SK-N-SH (cell line): ENCODE measurements around the gene CLEC7A. TPM values are rescaled to one million over a fixed set of nuclear protein-coding genes. Genes with fewer than 3 reads are reported as not detected.

ENCODE experiments used
- CTCF ChIA-PET: fragments of 300-600, 350-600 bp; formaldehyde crosslinking; extraction: SDS; loops from one replicate; lab custom pipeline; 2021; lab: Yijun Ruan, JAX
- POLR2A ChIA-PET: fragments of 350-600 bp; sonication (Branson Sonifier 250); formaldehyde crosslinking; extraction: SDS; loops from one replicate; lab custom pipeline; 2020; ENCODE audit warnings: antibody characterized with exemption, inconsistent platforms; lab: Yijun Ruan, JAX
- DNase-seq: peaks from one replicate; pipeline ENCODE4 v3.0.0; 2012
- H2AFZ ChIP-seq: fragments of 200-600 bp; sonication (generic); 2 replicates; pipeline ENCODE4 v1.8.1; 2016; ENCODE audit warnings: antibody characterized with exemption, mild to moderate bottlenecking, low read depth
- H3F3A ChIP-seq: fragments of 200-600 bp; sonication (generic); replicated peaks from 2 replicates; pipeline ENCODE3; 2016; ENCODE audit warnings: antibody characterized with exemption, mild to moderate bottlenecking; ENCODE audit not compliant: insufficient read depth
- H3K27ac ChIP-seq, 2 experiments: fragments of 200-500 bp in 1 of 2; fragments of 200-600 bp in 1 of 2; sonication (Bioruptor generic) in 1 of 2; sonication (generic), shearing (Covaris generic) in 1 of 2; 2 replicates each; pipeline versions ENCODE4 v1.5.1 to v1.6.1; 2014 to 2016; ENCODE audit warnings: low read depth in 2 of 2, inconsistent platforms in 1 of 2, low read length in 1 of 2, mild to moderate bottlenecking in 1 of 2, mixed read lengths in 1 of 2
- H3K27me3 ChIP-seq: fragments of 200-600 bp; sonication (generic), shearing (Covaris generic); 2 replicates; pipeline ENCODE4 v1.6.1; 2016; ENCODE audit warnings: mixed run types; ENCODE audit not compliant: insufficient read depth
- H3K36me3 ChIP-seq, 2 experiments: fragments of 200-500 bp in 1 of 2; fragments of 200-600 bp in 1 of 2; sonication (Bioruptor generic) in 1 of 2; sonication (generic) in 1 of 2; replicated peaks in 1 of 2; 2 replicates each; pipeline versions ENCODE3 to v1.5.1; 2014 to 2016; ENCODE audit warnings: low read length in 1 of 2, mild to moderate bottlenecking in 1 of 2; ENCODE audit not compliant: insufficient read depth in 2 of 2, control insufficient read depth in 1 of 2
- H3K4me1 ChIP-seq, 2 experiments: fragments of 200-500 bp in 1 of 2; fragments of 200-600 bp in 1 of 2; sonication (Bioruptor generic) in 1 of 2; sonication (generic), shearing (Covaris generic) in 1 of 2; 2 replicates each; pipeline versions ENCODE4 v1.5.1 to v1.6.1; 2014 to 2016; ENCODE audit warnings: low read depth in 1 of 2, low read length in 1 of 2, mixed run types in 1 of 2; ENCODE audit not compliant: insufficient read depth in 2 of 2, control insufficient read depth in 1 of 2
- H3K4me2 ChIP-seq: fragments of 200-600 bp; sonication (generic), shearing (Covaris generic); 2 replicates; pipeline ENCODE4 v1.6.1; 2017; ENCODE audit warnings: mixed run types
- H3K4me3 ChIP-seq, 2 experiments: fragments of 200-500 bp in 1 of 2; fragments of 200-600 bp in 1 of 2; sonication (Bioruptor generic) in 1 of 2; sonication (generic), shearing (Covaris generic) in 1 of 2; 2 replicates each; pipeline versions ENCODE4 v1.5.1 to v1.8.1; 2014 to 2016; ENCODE audit warnings: low read depth in 2 of 2, inconsistent platforms in 1 of 2, low read length in 1 of 2, mild to moderate bottlenecking in 1 of 2, mixed read lengths in 1 of 2, moderate library complexity in 1 of 2
- H3K79me2 ChIP-seq: fragments of 200-600 bp; sonication (generic); 2 replicates; pipeline ENCODE4 v1.8.1; 2017; ENCODE audit warnings: mild to moderate bottlenecking; ENCODE audit not compliant: insufficient read depth
- H3K9ac ChIP-seq: fragments of 200-600 bp; sonication (generic); 2 replicates; pipeline ENCODE4 v1.6.1; 2017; ENCODE audit warnings: mixed run types
- H3K9me2 ChIP-seq: fragments of 200-600 bp; sonication (generic); 2 replicates; pipeline ENCODE4 v1.6.1; 2017; ENCODE audit warnings: mixed run types
- H3K9me3 ChIP-seq: fragments of 200-600 bp; sonication (generic); 2 replicates; pipeline ENCODE4 v1.6.1; 2017; ENCODE audit warnings: mixed run types, mild to moderate bottlenecking, moderate library complexity
- H4K20me1 ChIP-seq: fragments of 200-600 bp; sonication (generic); 2 replicates; pipeline ENCODE4 v1.6.1; 2017; ENCODE audit warnings: mild to moderate bottlenecking, mixed run types; ENCODE audit not compliant: insufficient read depth
- CTCF ChIP-seq: fragments of 200-600 bp; sonication (generic); IDR thresholded peaks from 2 replicates; pipeline ENCODE4 v1.6.1; 2017; ENCODE audit warnings: antibody characterized with exemption, mild to moderate bottlenecking, moderate library complexity
- EZH2phosphoT487 ChIP-seq: fragments of 200-600 bp; sonication (generic); IDR thresholded peaks from 2 replicates; pipeline ENCODE4 v1.6.1; 2017; ENCODE audit warnings: low read depth, mixed run types, mild to moderate bottlenecking, antibody characterized with exemption, moderate library complexity, borderline replicate concordance
- IRF3 ChIP-seq: fragments of 150-350 bp; IDR thresholded peaks from 2 replicates; pipeline ENCODE4 v1.6.1; 2016; ENCODE audit warnings: mild to moderate bottlenecking, low read depth, low read length
- MXI1 ChIP-seq: IDR thresholded peaks from 2 replicates; pipeline ENCODE4 v1.6.1; 2012; ENCODE audit warnings: mild to moderate bottlenecking, low read depth, low read length, improper control_type of control experiment
- NRF1 ChIP-seq: IDR thresholded peaks from 2 replicates; pipeline ENCODE4 v1.6.1; 2012; ENCODE audit warnings: low read depth, mild to moderate bottlenecking, low read length
- PBX3 ChIP-seq: IDR thresholded peaks from 2 replicates; pipeline ENCODE4; 2012
- SMC3 ChIP-seq: IDR thresholded peaks from 2 replicates; pipeline ENCODE4 v1.6.1; 2012; ENCODE audit warnings: low read depth, low read length, improper control_type of control experiment
- USF1 ChIP-seq: IDR thresholded peaks from 2 replicates; pipeline ENCODE4 v1.4.0; 2012; ENCODE audit warnings: low read depth, borderline replicate concordance
- WGBS: methylation state at CpG from one replicate; pipeline ENCODE4 v1.1.6; 2017; ENCODE audit warnings: low lambda C conversion rate; 5-methylcytosine and 5-hydroxymethylcytosine counted together
- polyA plus RNA-seq, 3 experiments: library from polyadenylated mRNA; depleted of rRNA; stranded (reverse); fragments of >200 nt; gene quantifications; 2 replicates each; pipeline ENCODE4 v1.2.3, GENCODE V29; 2012

Gene CLEC7A
- polyA plus RNA-seq, 1 of the 3 experiments (the other 2 are of a cell fraction): not detected

- no peak for TF ChIP-seq CTCF
- no peak for TF ChIP-seq MXI1
- TF ChIP-seq SMC3: no peak
- TF ChIP-seq PBX3: no peak
- TF ChIP-seq NRF1: no peak
- TF ChIP-seq IRF3: no peak
Observed at GRCh38 chr12:10174986-10175614, 45.1 kb upstream of the CLEC7A start (continued).

GRCh38 chr12:10171973-10172728, 42.2 kb upstream of the CLEC7A start, which contains the start of gene OLR1:
TSS of gene OLR1 (minus strand) at chr12:10172132. CDS start at chr12:10172077, 55 bp downstream.
- Histone ChIP-seq H3K27ac (no peak within 1 kb of the TSS), H3K36me3 (no peaks in the 10 kb centered on the region), H3K27me3 (peaks cover 10% of the 10 kb centered on the region; the same call in 1 of the 2 replicates), H3K4me1 (no peaks in the 10 kb centered on the region), H3F3A (no peaks in the 10 kb centered on the region), H4K20me1 (no peaks in the 10 kb centered on the region), H2AFZ (no peak within 1 kb of the TSS), H3K9ac (no peak within 1 kb of the TSS), H3K9me2 (no peaks in the 10 kb centered on the region), H3K79me2 (no peaks in the 10 kb centered on the region), H3K9me3 (no peaks in the 10 kb centered on the region)
- ChIA-PET CTCF (interaction anchor here (3.2 kb wide), 1 partner anchor 19 kb away, joined by 11 read pairs; no protein-coding TSS in a partner anchor), POLR2A (no interaction called here)
- 6% methylated on average over 7 of the region's 7 CpGs for WGBS
- no peak for DNase-seq
- no peak for TF ChIP-seq USF1
- no peak for TF ChIP-seq PBX3
- TF ChIP-seq EZH2phosphoT487: no peak
- TF ChIP-seq, all 33 proteins: peak for 0
- H3K4me2 ChIP-seq: no peak within 1 kb of the TSS
- no peak within 1 kb of the TSS for H3K4me3 ChIP-seq
